Measurements from ENCODE around the gene SPATS2.
"Not testable (repeated sequence)": the region's sequence is repeated elsewhere in the genome, so short reads cannot be mapped to it uniquely, and the experiment has no call there.

Gene SPATS2

DNA sequence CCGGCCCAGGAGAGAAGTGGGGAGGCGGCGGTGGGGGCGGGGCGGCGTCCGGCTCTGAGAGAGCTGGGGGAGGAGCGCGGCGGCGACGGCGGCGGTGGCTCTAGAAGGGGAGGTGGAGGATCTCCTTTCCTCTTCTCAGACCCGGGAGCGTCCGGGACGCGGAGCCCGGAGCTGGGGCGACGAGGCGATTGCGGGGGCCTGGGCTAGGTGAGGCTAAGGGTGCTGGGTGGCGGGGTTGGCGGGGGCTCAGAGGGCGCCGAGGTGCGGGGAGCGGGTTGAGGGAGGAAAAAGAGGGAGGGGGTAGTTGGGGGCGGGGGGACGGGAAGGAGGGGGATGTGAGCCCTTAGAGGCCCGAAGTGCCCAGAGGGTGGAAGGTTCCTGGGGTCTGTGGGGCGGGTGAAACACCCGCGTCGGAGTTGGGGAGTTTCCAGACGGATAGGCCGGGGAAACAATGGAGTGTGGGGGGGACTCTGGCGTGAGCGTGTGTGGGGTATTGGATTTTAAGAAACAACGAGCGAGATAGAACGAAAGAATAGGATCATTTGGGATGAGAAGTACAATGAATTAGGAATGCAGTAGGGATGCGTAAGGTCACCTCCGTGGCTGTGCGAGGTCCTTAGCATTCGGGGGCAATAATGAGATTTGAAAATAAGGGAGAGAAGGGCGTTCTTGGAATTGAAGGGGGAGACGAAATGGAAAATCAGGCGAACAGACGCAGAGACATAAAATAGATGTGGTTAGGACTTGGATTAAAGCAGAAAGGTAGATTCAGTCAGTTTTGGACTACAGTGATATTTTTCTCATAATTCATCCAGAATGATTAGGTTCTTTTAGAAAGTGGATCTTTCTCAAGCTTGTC, at the start of gene SPATS2:
Gene SPATS2, plus strand, starts transcription at position 82 of the 859 bp plus-strand sequence. CDS start 93,551 bp downstream, outside the sequence.
- peak; percentile 28 for DNase-seq

DNA sequence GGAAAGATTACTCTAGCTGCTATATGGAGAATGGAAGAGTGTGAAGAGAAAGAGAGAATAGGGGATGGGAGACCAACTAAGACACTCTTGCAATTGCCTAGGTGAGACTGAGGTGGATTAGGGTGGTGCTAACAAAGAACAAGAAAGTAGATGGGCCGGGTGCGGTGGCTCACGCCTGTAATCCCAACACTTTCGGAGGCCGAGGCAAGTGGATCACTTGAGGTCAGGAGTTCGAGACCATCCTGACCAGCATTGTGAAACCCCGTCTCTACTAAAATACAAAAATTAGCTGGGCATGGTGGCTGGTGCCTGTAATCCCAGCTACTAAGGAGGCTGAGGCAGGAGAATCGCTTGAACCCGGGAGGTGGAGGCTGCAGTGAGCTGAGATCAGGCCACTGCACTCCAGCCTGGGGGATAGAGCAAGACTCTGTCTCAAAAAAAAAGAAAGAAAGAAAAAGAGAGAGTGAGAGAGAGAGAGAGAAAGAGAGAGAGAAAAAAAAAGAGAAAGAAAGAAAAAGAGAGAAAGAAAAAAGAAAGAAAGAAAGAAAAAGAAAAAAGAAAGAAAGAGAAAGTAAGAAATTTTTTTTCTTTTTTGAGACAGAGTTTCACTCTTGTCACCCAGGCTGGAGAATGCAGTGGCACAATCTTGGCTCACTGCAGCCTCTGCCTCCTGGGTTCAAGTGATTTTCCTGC, 46.7 kb upstream of the SPATS2 start:
- DNase-seq = not testable (repeated sequence)

DNA sequence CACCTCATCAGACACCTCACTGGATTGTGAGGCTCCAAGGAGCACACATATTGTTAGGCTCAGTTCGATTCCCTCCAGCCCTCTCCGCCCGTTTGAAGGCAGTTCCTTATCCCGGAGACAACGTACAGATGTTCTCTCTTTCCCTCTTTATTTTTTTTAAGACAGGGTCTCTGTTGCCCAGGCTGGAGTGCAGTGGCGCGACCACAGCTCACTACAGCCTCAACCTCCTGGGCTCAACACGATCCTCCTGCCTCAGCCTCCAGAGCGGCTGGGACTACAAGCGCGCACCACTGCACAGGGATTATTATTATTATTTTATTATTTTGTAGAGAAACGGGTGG, 44.9 kb upstream of the SPATS2 start:
- DNase-seq = no peak

DNA sequence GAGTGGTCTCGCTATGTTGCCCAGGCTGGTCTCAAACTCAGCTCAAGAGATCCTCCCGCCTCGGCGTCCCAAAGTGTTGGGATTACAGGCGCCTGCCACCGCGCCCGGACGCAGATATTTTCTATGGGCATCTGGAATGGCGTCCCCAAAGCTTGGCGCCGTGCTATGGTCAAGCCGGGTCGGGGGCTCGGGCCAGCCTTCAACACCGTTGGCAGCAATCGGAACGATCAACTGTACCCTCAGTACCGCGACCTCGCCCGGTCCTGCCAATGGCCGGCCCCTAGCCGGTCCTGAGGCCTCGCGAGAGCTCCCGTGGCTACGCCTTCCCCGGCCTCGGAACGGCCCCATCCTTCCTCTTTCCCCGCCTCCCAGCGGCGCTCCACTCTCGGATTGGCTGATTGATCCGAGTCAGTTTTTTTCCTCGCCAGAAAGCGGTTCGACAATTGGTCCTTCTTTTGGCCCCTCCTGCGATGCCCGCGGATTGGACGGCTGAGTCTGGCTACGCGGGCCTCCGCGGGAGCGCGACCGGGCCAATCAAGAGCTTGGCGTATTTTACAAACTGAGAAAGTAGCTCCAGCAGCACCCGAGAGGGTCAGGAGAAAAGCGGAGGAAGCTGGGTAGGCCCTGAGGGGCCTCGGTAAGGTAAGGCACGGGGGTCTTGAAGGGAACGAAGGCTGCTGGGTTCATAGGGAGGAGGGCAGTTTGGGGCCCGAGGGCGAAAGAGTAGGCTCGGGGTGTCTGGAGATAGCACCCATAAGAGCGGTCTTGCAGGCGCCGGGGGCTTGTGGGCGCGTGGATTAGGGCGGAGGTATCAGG, 44.3 kb upstream of the SPATS2 start, which contains the start of gene TROAP:
Gene TROAP, plus strand, starts transcription at position 548 of the 816 bp plus-strand sequence. CDS start 354 bp downstream, outside the sequence.
- peak; percentile 97 for DNase-seq

DNA sequence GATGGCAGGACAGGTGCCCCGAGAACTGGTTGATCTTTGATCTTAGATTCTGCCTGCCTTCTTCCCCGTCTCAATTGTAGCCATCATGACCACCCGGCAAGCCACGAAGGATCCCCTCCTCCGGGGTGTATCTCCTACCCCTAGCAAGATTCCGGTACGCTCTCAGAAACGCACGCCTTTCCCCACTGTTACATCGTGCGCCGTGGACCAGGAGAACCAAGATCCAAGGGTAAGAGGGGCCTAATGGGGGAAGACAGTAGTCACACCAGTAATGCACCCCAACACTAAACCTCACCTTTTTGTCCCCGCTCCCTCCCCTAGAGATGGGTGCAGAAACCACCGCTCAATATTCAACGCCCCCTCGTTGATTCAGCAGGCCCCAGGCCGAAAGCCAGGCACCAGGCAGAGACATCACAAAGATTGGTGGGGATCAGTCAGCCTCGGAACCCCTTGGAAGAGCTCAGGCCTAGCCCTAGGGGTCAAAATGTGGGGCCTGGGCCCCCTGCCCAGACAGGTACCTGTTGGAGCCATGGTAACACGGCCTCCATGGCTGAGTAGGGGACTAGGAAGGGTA, 43.7 kb upstream of the SPATS2 start:
- no peak for DNase-seq

DNA sequence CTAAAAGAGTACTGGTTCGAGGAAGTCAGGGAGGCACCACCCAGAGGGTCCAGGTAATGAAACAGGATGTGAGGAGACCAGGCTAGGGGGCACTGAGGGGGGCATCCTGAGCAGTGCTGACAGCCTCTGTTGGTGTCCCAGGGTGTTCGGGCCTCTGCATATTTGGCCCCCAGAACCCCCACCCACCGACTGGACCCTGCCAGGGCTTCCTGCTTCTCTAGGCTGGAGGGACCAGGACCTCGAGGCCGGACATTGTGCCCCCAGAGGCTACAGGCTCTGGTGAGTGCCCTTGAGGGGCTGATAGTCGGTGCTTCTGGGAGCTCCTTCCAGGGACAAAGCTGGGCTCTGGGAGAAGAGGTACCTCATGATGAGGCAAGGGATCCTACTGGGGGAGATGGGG, 41.7 kb upstream of the SPATS2 start:
- no peak for DNase-seq

DNA sequence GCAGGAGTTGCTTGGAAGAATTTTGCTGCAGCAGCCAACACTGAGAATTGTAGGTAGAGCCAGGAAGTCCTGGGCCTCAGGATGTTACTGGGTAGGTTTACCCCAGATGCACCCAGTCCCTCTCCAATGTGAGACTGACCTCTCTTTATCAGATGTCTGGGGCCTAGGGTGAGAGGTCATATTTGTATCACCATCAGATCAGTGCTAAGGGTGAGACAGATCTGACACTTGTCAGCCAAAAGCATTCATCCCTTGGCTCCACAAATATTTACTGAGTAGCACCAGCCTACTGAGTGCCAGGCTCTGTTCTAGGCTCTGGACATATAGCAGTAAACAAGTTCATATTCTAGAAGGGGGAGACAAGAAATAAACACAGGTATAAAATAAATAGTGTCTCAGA, 39.9 kb upstream of the SPATS2 start:
- no peak for DNase-seq

DNA sequence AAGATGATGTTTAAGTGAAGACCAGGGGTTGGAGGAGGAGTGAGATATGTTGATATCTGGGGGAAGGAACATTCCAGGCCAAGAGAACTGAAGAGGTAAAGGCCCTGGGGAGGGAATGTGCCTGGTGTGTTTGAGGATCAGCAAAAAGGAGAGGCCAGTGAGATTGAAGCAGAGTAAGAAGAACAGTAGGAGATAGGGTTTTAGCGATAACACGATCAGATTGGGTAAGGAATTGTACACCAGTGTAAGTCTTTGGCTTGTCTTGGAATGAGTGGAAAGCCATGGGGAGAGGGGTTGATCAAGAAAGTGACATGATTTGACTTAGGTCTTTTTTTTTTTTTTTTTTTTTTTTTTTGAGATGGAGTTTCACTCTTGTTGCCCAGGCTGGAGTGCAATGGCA, 39.4 kb upstream of the SPATS2 start:
- no peak for DNase-seq

DNA sequence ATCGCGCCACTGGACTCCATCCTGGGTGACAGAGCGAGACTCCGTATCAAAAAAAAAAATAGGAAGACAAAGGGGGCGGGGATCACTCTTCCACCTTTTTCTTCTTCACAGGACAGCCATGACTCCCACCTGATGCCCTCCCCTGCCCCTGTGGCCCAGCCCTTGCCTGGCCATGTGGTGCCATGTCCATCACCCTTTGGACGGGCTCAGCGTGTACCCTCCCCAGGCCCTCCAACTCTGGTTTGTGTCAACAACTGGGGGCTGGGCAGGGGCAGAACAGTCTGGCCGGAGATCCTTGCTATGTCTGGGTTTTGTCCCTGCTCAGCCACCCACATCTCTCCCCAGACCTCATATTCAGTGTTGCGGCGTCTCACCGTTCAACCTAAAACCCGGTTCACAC, 38.4 kb upstream of the SPATS2 start:
- no peak for DNase-seq

DNA sequence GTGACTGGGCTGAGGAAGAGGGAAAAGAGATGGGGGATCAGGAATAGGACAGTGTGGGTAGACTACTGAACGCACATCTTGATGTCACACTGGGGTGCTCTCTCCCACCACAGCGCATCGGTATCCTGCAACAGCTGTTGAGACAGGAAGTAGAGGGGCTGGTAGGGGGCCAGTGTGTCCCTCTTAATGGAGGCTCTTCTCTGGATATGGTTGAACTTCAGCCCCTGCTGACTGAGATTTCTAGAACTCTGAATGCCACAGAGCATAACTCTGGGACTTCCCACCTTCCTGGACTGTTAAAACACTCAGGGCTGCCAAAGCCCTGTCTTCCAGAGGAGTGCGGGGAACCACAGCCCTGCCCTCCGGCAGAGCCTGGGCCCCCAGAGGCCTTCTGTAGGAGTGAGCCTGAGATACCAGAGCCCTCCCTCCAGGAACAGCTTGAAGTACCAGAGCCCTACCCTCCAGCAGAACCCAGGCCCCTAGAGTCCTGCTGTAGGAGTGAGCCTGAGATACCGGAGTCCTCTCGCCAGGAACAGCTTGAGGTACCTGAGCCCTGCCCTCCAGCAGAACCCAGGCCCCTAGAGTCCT, 37.1 kb upstream of the SPATS2 start:
- DNase-seq = no peak

DNA sequence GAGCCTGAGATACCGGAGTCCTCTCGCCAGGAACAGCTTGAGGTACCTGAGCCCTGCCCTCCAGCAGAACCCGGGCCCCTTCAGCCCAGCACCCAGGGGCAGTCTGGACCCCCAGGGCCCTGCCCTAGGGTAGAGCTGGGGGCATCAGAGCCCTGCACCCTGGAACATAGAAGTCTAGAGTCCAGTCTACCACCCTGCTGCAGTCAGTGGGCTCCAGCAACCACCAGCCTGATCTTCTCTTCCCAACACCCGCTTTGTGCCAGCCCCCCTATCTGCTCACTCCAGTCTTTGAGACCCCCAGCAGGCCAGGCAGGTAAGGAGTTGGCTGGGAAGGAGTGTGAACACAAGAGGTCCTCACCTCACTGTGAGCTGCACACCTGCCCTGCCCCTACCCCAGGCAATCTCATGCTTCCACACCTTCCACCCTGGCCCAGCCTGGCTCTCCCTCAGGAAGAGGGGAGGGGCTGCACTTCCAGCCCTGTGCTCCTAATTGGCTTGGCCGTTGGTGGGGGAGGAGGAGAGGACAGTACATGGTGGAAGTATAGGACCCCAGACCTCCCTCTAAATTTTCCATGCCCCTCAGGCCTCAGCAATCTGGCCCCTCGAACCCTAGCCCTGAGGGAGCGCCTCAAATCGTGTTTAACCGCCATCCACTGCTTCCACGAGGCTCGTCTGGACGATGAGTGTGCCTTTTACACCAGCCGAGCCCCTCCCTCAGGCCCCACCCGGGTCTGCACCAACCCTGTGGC, 36.5 kb upstream of the SPATS2 start:
- DNase-seq = no peak

DNA sequence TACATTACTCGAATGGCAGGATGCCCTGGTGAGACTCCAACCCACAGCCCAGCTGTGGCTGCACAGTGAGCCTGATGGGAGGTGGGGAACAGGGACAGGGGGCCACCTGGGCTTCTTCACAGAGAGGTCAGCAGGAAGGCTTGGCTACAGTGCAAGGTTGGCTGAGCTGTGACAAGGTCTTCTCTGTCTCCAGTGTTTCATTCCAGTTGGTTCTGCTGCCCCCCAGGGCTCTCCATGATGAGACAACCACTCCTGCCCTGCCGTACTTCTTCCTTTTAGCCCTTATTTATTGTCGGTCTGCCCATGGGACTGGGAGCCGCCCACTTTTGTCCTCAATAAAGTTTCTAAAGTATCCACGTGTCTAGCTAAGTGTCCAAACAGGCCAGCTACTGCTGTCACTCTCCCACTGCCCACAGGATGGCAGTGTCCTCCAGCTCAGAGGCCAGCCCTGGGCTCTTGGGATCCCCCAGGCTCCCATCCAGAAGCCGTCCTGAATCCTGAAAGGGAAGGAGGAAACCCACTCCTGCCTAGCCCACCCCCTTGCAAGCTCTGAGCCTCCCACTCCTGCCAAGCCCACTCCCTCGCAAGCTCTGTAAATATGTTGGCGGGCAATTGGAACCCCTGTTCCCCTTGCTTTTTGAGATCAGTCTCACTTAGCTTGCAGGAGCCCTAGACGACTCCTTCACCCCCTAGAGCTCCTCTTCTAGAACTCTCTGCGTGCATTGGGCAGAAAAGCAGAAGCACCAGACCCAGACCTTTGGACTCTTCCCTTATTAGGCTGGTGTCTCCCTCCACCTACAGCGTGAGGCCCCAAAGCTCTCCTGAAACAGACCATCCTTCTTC, 35.7 kb upstream of the SPATS2 start:
- no peak for DNase-seq

DNA sequence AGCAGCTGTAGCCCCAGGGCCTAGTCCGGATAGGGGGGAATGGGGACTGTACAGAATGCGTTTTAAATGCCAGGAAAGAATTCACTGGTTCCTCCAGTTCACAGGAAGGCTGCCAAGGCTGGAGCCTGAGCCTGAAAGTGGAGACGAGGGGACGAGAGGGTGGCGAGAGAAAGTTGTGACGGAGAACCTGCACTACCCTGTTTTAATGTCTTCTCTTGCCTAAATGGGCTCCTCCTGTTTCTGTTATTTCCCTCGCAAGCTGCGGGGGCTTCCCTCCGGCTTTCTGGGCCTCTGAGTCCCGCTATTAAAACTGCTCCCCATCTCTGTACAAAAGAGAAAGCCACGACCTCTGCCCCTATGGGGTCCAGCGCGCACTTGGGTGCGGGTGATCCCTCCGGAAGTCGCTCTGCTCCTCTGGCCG, 34.8 kb upstream of the SPATS2 start:
- DNase-seq = no peak

DNA sequence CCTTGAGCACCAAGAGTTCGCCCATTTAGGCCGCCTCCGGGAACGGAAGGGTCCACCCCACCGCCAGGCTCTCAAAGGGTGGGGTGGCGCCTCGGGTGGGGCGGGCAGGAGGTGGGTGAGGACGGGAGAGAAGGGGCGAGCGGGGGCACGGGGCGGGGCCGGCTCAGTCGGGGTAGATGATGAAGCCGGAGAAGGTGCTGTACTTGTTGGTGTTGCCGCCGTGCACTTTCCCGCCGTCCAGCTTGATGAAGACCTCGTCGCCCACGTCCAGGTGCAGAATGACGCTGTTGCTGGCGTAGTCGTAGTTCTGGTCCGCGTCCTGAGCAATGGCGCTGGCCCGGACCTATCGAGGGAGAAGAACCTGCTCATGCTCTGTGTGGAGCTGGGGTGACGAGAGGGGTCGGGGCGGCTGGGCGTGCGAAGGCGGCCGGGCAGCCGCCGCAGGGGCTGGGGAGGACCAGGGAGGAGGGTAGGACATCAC, 34.3 kb upstream of the SPATS2 start:
- DNase-seq = no peak

DNA sequence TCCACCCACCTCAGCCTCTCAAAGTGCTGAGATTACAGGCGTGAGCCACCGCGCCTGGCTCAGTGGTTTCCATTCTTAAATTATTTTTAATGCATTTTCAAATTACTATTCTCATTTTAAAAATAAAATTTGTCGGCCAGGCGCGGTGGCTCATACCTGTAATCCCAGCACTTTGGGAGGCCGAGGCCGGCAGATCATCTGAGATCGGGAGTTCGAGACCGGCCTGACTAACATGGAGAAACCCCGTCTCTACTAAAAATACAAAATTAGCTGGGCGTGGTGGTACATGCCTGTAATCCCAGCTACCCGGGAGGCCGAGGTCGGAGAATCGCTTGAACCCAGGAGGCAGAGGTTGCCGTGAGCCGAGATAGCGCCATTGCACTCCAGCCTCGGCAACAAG, 33.5 kb upstream of the SPATS2 start:
- not testable (repeated sequence) for DNase-seq

DNA sequence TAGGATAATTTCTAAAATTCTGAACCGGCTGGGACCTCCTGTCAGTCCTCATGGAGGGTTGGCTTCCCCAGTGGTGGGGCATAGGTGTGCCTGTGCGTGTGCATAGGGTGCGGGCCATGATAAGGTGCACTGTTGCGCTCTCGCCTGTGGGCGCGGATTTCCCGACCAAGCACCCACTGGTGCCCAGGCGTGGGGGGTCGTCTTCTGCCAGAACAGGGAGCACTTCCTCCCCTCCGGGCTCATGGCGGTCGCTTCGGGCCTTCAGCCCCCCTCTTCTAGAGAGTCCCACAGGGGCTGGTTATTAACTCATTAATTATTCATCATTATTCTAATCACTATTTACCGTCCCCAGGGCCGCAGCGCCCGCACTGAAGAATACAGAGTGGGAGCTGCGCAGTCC, 33.0 kb upstream of the SPATS2 start:
- no peak for DNase-seq

DNA sequence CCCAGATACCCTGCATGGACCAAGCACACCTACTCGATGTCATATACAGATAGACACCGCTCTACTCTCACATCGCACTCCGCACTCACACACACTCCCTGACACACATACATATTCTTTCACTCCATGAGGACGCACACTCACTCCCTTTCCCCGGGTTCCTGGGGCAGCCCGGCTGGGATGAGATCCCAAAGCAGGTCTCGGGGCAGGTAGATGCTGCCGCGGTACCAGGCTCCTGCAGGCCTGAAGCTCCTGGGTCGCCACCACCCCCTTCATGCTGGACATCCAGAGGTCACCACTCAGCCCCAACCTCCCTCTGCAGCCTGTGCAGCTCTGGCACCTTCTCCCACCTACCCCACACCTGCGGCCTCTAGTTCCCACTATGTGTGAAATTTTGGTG, 32.6 kb upstream of the SPATS2 start:
- DNase-seq = no peak

DNA sequence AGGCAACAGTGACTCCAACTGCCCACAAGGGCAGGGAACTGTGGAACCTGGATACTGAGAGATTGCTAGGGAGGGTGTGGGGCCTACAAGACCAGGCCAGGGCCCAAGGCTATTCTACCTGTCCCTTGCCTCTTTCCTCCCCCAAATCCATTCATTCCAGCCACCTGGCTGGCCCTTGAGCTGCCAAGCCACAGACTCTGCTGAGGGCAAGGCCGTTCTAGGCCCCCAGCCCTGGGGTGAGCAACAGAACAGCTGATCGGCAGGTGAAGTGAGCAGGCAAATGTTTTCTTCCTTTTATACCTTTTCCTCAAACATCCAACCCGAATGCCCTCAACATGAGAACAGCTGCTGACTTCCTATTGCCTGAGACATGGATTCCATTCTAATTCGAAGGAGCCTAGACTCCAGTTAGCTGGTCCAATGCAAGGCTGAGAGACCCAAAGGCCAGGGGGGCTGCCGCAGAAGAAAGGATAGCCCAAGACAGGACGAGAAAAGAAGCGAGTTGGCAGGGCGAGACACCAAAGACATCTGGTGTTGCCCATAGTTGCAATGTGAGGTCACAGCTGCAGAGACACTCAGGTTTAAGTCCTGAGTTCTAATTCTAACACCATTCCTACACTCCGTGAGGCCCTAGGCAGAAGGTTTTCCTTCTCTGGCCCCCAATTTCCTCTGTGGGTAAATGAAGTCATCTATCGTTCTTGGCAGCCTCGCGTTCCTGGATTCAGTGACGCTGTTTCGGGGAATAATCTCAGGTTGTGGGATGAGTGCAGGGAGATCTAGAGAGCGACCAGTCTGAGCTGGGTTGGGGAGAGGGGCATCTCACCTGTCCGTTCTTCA, 31.9 kb upstream of the SPATS2 start:
- no peak for DNase-seq

DNA sequence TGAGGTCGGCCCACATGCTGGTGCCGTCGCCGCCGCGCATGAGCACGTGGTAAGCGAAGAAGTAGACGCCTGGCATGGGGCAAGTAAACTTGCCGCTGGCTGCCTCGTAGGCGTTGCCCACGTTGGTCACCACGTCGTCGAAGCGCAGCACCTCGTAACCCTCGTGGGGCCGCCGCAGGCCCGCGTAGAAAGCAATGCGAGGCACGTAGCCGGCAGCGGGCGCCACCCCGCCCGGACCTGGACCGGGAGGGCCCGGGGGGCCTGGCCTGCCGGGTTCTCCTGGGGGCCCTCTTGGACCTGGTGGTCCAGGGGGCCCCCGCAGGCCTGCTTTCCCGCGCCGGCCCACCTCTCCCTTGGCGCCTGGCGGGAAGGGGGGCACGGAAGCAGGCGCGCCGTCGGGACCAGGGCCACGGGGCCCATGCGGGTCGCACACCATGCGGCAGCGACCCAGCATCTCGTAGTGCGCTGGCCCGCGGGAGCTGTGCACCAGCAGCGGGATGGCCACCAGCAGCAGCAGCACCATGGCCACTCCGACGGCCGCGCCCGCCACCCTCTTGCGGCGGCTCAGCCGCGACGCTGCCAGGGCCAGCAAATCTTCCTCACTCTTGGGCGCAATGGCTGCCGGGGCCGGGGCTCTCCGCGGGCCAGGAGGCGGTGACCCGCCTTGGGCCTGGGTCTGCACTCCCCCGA, 31.2 kb upstream of the SPATS2 start:
- no peak for DNase-seq
